Testis (tissue), 2 donors: ENCODE measurements around the gene DAND5.

Experiments used
- CTCF ChIP-seq, 3 experiments: fragments of 450-650 bp in 2 of 3; fragments of 200-600 bp in 1 of 3; sonication (generic) in 1 of 3; IDR thresholded peaks; one replicate each; pipeline ENCODE4 v1.5.1; 2016 to 2019; ENCODE audit warnings: antibody characterized with exemption in 3 of 3, mild to moderate bottlenecking in 2 of 3, moderate library complexity in 1 of 3
- POLR2A ChIP-seq: fragments of 450-650 bp; IDR thresholded peaks from one replicate; pipeline ENCODE4 v1.6.1; 2017; ENCODE audit warnings: antibody characterized with exemption, mild to moderate bottlenecking, moderate library complexity

GRCh38 chr19:13019332-13019731, 50.0 kb downstream of the DAND5 start:
- no peak for TF ChIP-seq CTCF (IDR thresholded peaks at IDR 0.05)
- no peak for TF ChIP-seq POLR2A
